Measurements from ENCODE around the gene DNMT3L. TPM values are rescaled to one million over a fixed set of nuclear protein-coding genes. Genes with fewer than 3 reads are reported as not detected.
A peak's percentile ranks its signal among the peaks of the same experiment; 100 is the strongest.

The DNMT3L gene
- total RNA-seq, 1 donor from 2014 or later: not detected

- peak overlapping the region; percentile 29 for H3K4me3 Mint-ChIP-seq (ENCODE audit: unreplicated experiment)
- no peaks in the 10 kb centered on the region for H3K9me3 Mint-ChIP-seq (ENCODE audit: unreplicated experiment)
- peak; percentile 94 for DNase-seq (ENCODE audit: extremely low spot score, unreplicated experiment)
- peak; percentile 91 for TF ChIP-seq CTCF (IDR thresholded peaks at IDR 0.05)
- peak overlapping the region; percentile 52 for H3K27ac Mint-ChIP-seq (ENCODE audit: unreplicated experiment)
- no peaks in the 10 kb centered on the region for H3K36me3 Mint-ChIP-seq (ENCODE audit: unreplicated experiment)
- H3K27me3 Mint-ChIP-seq (ENCODE audit: unreplicated experiment): no peaks in the 10 kb centered on the region
- peaks cover 39% of the 10 kb centered on the region for H3K4me1 Mint-ChIP-seq (ENCODE audit: unreplicated experiment)
Measured at GRCh38 chr21:44297525-44298290, 36.0 kb upstream of the DNMT3L start.

GRCh38 chr21:44296916-44297315, 35.2 kb upstream of the DNMT3L start:
- H3K4me1 Mint-ChIP-seq (ENCODE audit: unreplicated experiment): peaks cover 41% of the 10 kb centered on the region
- H3K27ac Mint-ChIP-seq (ENCODE audit: unreplicated experiment): no peak overlapping the region
- no peaks in the 10 kb centered on the region for H3K9me3 Mint-ChIP-seq (ENCODE audit: unreplicated experiment)
- DNase-seq (ENCODE audit: extremely low spot score, unreplicated experiment): no peak
- no peaks in the 10 kb centered on the region for H3K27me3 Mint-ChIP-seq (ENCODE audit: unreplicated experiment)
- no peak for TF ChIP-seq CTCF (IDR thresholded peaks at IDR 0.05)
- H3K36me3 Mint-ChIP-seq (ENCODE audit: unreplicated experiment): no peaks in the 10 kb centered on the region
- no peak overlapping the region for H3K4me3 Mint-ChIP-seq (ENCODE audit: unreplicated experiment)

- Mint-ChIP-seq H3K4me1 (ENCODE audit: unreplicated experiment) (peaks cover 36% of the 10 kb centered on the region), H3K27ac (ENCODE audit: unreplicated experiment) (no peak overlapping the region), H3K4me3 (ENCODE audit: unreplicated experiment) (no peak overlapping the region), H3K27me3 (ENCODE audit: unreplicated experiment) (no peaks in the 10 kb centered on the region), H3K36me3 (ENCODE audit: unreplicated experiment) (no peaks in the 10 kb centered on the region), H3K9me3 (ENCODE audit: unreplicated experiment) (no peaks in the 10 kb centered on the region)
- TF ChIP-seq CTCF (IDR thresholded peaks at IDR 0.05): no peak
- no peak for DNase-seq (ENCODE audit: extremely low spot score, unreplicated experiment)
Measured at GRCh38 chr21:44296103-44296519, 34.4 kb upstream of the DNMT3L start.

- no peak overlapping the region for H3K27ac Mint-ChIP-seq (ENCODE audit: unreplicated experiment)
- H3K9me3 Mint-ChIP-seq (ENCODE audit: unreplicated experiment): no peaks in the 10 kb centered on the region
- peaks cover 31% of the 10 kb centered on the region for H3K4me1 Mint-ChIP-seq (ENCODE audit: unreplicated experiment)
- H3K4me3 Mint-ChIP-seq (ENCODE audit: unreplicated experiment): no peak overlapping the region
- no peak for TF ChIP-seq CTCF (IDR thresholded peaks at IDR 0.05)
- H3K27me3 Mint-ChIP-seq (ENCODE audit: unreplicated experiment): no peaks in the 10 kb centered on the region
- no peak for DNase-seq (ENCODE audit: extremely low spot score, unreplicated experiment)
- no peaks in the 10 kb centered on the region for H3K36me3 Mint-ChIP-seq (ENCODE audit: unreplicated experiment)
Measured at GRCh38 chr21:44295646-44296045, 33.9 kb upstream of the DNMT3L start.

- Mint-ChIP-seq H3K27ac (ENCODE audit: unreplicated experiment) (no peak overlapping the region), H3K36me3 (ENCODE audit: unreplicated experiment) (no peaks in the 10 kb centered on the region), H3K9me3 (ENCODE audit: unreplicated experiment) (no peaks in the 10 kb centered on the region), H3K4me1 (ENCODE audit: unreplicated experiment) (peaks cover 30% of the 10 kb centered on the region), H3K4me3 (ENCODE audit: unreplicated experiment) (no peak overlapping the region), H3K27me3 (ENCODE audit: unreplicated experiment) (no peaks in the 10 kb centered on the region)
- no peak for DNase-seq (ENCODE audit: extremely low spot score, unreplicated experiment)
- no peak for TF ChIP-seq CTCF (IDR thresholded peaks at IDR 0.05)
Measured at GRCh38 chr21:44295163-44295573, 33.5 kb upstream of the DNMT3L start.

Measured in osteocyte (in vitro differentiated cells).